GM12878 (cell line): ENCODE results near the gene CKAP5. TPM values are rescaled to one million over a fixed set of nuclear protein-coding genes. Genes with fewer than 3 reads are reported as not detected.

Experiments used
- ATAC-seq: fragments of 200-7000 bp; cut with Tn5 transposase; 3 replicates; pipeline ENCODE4 v1.9.1; 2020; ENCODE audit warnings: mild to moderate bottlenecking, moderate library complexity
- BruUV-seq: library from RNA; stranded (reverse); fragments of 400-500 nt; replicated peaks from 2 replicates; lab custom pipeline; 2021; lab: Mats Ljungman, UMichigan
- CTCF ChIA-PET: fragments of 300-600 bp; sonication (Branson Sonifier 250); formaldehyde crosslinking; extraction: SDS; loops from one replicate; lab custom pipeline; 2021; ENCODE audit warnings: inconsistent platforms; lab: Yijun Ruan, JAX
- POLR2A ChIA-PET: fragments of 350-600 bp; formaldehyde crosslinking; extraction: SDS; loops from one replicate; lab custom pipeline; 2021; ENCODE audit warnings: inconsistent platforms; lab: Charles Lee
- RAD21 ChIA-PET: fragments of 300-600 bp; sonication (Branson Sonifier 250); formaldehyde crosslinking; loops from one replicate; lab custom pipeline; 2023; ENCODE audit warnings: antibody characterized with exemption; ENCODE audit not compliant: unreplicated experiment; lab: Charles Lee
- SMC1A ChIA-PET: fragments of 300-600 bp; sonication (Branson Sonifier 250); formaldehyde crosslinking; loops from one replicate; lab custom pipeline; 2023; ENCODE audit not compliant: unreplicated experiment, uncharacterized antibody; lab: Charles Lee
- DNase-seq: peaks from one replicate; pipeline ENCODE4 v3.0.0-alpha.2; 2011; ENCODE audit warnings: low read depth, low spot score
- FAIRE-seq: peaks from 3 replicates; lab custom pipeline; 2011; peaks lifted over from hg19 to GRCh38; lab: Jason Lieb, UNC
- H2AFZ ChIP-seq: 2 replicates; pipeline ENCODE4 v1.6.0; 2011; ENCODE audit warnings: low read depth, low read length, control low read depth; ENCODE audit not compliant: control insufficient read depth
- H3K27ac ChIP-seq: 2 replicates; pipeline ENCODE4 v1.5.1; 2011; ENCODE audit warnings: control low read depth; ENCODE audit not compliant: control insufficient read depth, insufficient read depth
- H3K27me3 ChIP-seq, 2 experiments: replicated peaks in 1 of 2; 2 replicates each; pipeline versions ENCODE4 v1.6.0 to v1.6.1; 2011; ENCODE audit warnings: low read length in 1 of 2; ENCODE audit not compliant: control insufficient read depth in 2 of 2, insufficient read depth in 2 of 2
- H3K36me3 ChIP-seq, 2 experiments: 2 replicates each; pipeline ENCODE4 v1.5.1; 2011; ENCODE audit warnings: low read length in 1 of 2; ENCODE audit not compliant: control insufficient read depth in 2 of 2, insufficient read depth in 2 of 2
- H3K4me1 ChIP-seq: 2 replicates; pipeline ENCODE4 v1.6.1; 2011; ENCODE audit warnings: mild to moderate bottlenecking, low read length, moderate library complexity, mixed read lengths; ENCODE audit not compliant: control insufficient read depth, insufficient read depth
- H3K4me2 ChIP-seq: 2 replicates; pipeline ENCODE4 v1.6.0; 2011; ENCODE audit warnings: control low read depth; ENCODE audit not compliant: control insufficient read depth, insufficient read depth
- H3K4me3 ChIP-seq: fragments of 200-600 bp; sonication (generic); 2 replicates; pipeline ENCODE4 v1.5.1; 2016
- H3K79me2 ChIP-seq: 2 replicates; pipeline ENCODE4 v1.6.0; 2011; ENCODE audit warnings: low read length; ENCODE audit not compliant: control insufficient read depth, insufficient read depth
- H3K9ac ChIP-seq: 2 replicates; pipeline ENCODE4 v1.8.0; 2011; ENCODE audit warnings: low read length, control low read depth, mixed read lengths; ENCODE audit not compliant: control insufficient read depth, insufficient read depth
- H3K9me3 ChIP-seq: replicated peaks from 3 replicates; pipeline ENCODE4 v1.5.1; 2011; ENCODE audit warnings: mild to moderate bottlenecking, low read length; ENCODE audit not compliant: control insufficient read depth, insufficient read depth
- H4K20me1 ChIP-seq: 2 replicates; pipeline ENCODE4 v1.6.0; 2011; ENCODE audit not compliant: control insufficient read depth, insufficient read depth
- BMI1 ChIP-seq: fragments of 450-650 bp; IDR thresholded peaks from 2 replicates; pipeline ENCODE4 v1.6.1; 2016; ENCODE audit warnings: mild to moderate bottlenecking, moderate library complexity, borderline replicate concordance
- CREM ChIP-seq: IDR thresholded peaks from 2 replicates; pipeline ENCODE4 v1.6.1; 2014; ENCODE audit warnings: antibody characterized with exemption, low read depth
- CUX1 ChIP-seq: IDR thresholded peaks from 2 replicates; pipeline ENCODE4 v1.6.1; 2012; ENCODE audit warnings: improper control_type of control experiment, low read depth, low read length; ENCODE audit not compliant: insufficient replicate concordance
- EZH2 ChIP-seq: IDR thresholded peaks from 2 replicates; pipeline ENCODE4 v1.6.1; 2012; ENCODE audit warnings: low read depth, mild to moderate bottlenecking, control low read depth, inconsistent platforms, low read length, borderline replicate concordance; ENCODE audit not compliant: control insufficient read depth
- TCF7 ChIP-seq: IDR thresholded peaks from 2 replicates; pipeline ENCODE4 v1.6.1; 2014; ENCODE audit warnings: antibody characterized with exemption, borderline replicate concordance
- WGBS: methylation state at CpG from one replicate; pipeline ENCODE4 v1.1.6; 2016; ENCODE audit warnings: low lambda C conversion rate; ENCODE audit not compliant: insufficient replicate concordance, insufficient coverage; ENCODE audit errors: missing lambda C conversion rate; 5-methylcytosine and 5-hydroxymethylcytosine counted together
- in situ Hi-C: fragments of 300-500 bp; cut with MboI; formaldehyde crosslinking; loops from 9 replicates; pipeline ENCODE4 v1.14.3; 2018; ENCODE audit warnings: mixed read lengths
- intact Hi-C: fragments of 100-400 bp; cut with micrococcal nuclease; formaldehyde crosslinking; loops from one replicate; pipeline ENCODE4 v1.14.2; 2022; ENCODE audit not compliant: unreplicated experiment
- polyA plus RNA-seq, 11 experiments: library from polyadenylated mRNA; depleted of rRNA in 4 of 11; unstranded in 6 of 11; stranded (reverse) in 5 of 11; fragments of >200 nt; fragmentation: Nextera tagmentation in 4 of 11; fragmentation: Illumina TruSeq in 1 of 11; extraction: Ambion mirVana in 4 of 11; extraction: Trizol in 1 of 11; gene quantifications; 1 replicate in 1 of 11; 2 replicates in 10 of 11; pipeline versions ENCODE4 v1.2.1 to v1.2.3, GENCODE V29; 2011 to 2016; ENCODE audit warnings: inconsistent platforms in 2 of 11, missing spikeins in 2 of 11, low read depth in 1 of 11
- total RNA-seq, 4 experiments: library from RNA; depleted of rRNA in 3 of 4; stranded (reverse); fragments of >200 nt in 3 of 4; fragmentation: Illumina TruSeq in 1 of 4; extraction: Trizol in 1 of 4; gene quantifications; 2 replicates each; pipeline versions ENCODE4 v1.2.1 to v1.2.3, GENCODE V29; 2013 to 2021

The CKAP5 gene
- total and polyA plus RNA-seq, 10 of the 15 experiments (the other 5 are each of a cell fraction or from before 2014, with no cell fraction given), result 20.1 to 161 (median 79.8) TPM

GRCh38 chr11:46846510-46846830 lies 390 bp upstream of the CKAP5 start (continued):
- TF ChIP-seq TCF7 (peak; percentile 18; the same call in 1 of the 2 replicates), BMI1 (no peak), CUX1 (no peak)

GRCh38 chr11:46845440-46845739 lies 690 bp downstream of the CKAP5 start:
- BruUV-seq, result no TSS peak
- TF ChIP-seq CREM (no peak), EZH2 (no peak)
- no peak for DNase-seq
- ChIA-PET RAD21 (interaction anchor here (0.9 to 1.4 kb wide), 2 partner anchors 17 to 19 kb away, joined by 3 read pairs; no protein-coding TSS in a partner anchor), POLR2A (interaction anchor here (0.5 to 0.6 kb wide), 3 partner anchors 16 to 859 kb away, joined by 3 to 8 read pairs (median 3); no protein-coding TSS in a partner anchor), CTCF (interaction anchor here (0.8 to 1.6 kb wide), 2 partner anchors 14 to 20 kb away, joined by 3 read pairs; no protein-coding TSS in a partner anchor), SMC1A (interaction anchor here (0.8 kb wide), 1 partner anchor 19 kb away, joined by 6 read pairs; no protein-coding TSS in a partner anchor)
- in situ Hi-C loops (no loop called here), intact Hi-C loops (no loop called here)
- H3K27ac ChIP-seq, result peak overlapping the region; percentile 53
- H3K4me2 ChIP-seq, result peak overlapping the region; percentile 85
- peaks cover 56% of the 10 kb centered on the region for H3K79me2 ChIP-seq
- 2% methylated on average over 12 of the region's 12 CpGs for WGBS
- no peaks in the 10 kb centered on the region; the same call in 1 of the 2 replicates for H3K4me1 ChIP-seq
- H2AFZ ChIP-seq, result peak overlapping the region; percentile 95
- H3K9me3 ChIP-seq, result no peaks in the 10 kb centered on the region
- H3K9ac ChIP-seq, result peak overlapping the region; percentile 90
- no peaks in the 10 kb centered on the region for H3K27me3 ChIP-seq
- ATAC-seq, result no peak
- H3K4me3 ChIP-seq, result peak overlapping the region; percentile 97
- H4K20me1 ChIP-seq, result no peaks in the 10 kb centered on the region
- no peak for FAIRE-seq
- no peaks in the 10 kb centered on the region for H3K36me3 ChIP-seq
